ENCODE measurements around the gene MECP2.

Gene MECP2

GRCh38 chrX:154015581-154016264 is 81.8 kb downstream of the MECP2 start:
- TF ChIP-seq, protein P1, sequence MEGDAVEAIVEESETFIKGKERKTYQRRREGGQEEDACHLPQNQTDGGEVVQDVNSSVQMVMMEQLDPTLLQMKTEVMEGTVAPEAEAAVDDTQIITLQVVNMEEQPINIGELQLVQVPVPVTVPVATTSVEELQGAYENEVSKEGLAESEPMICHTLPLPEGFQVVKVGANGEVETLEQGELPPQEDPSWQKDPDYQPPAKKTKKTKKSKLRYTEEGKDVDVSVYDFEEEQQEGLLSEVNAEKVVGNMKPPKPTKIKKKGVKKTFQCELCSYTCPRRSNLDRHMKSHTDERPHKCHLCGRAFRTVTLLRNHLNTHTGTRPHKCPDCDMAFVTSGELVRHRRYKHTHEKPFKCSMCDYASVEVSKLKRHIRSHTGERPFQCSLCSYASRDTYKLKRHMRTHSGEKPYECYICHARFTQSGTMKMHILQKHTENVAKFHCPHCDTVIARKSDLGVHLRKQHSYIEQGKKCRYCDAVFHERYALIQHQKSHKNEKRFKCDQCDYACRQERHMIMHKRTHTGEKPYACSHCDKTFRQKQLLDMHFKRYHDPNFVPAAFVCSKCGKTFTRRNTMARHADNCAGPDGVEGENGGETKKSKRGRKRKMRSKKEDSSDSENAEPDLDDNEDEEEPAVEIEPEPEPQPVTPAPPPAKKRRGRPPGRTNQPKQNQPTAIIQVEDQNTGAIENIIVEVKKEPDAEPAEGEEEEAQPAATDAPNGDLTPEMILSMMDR (IDR thresholded peaks at IDR 0.05) = no peak
- TF ChIP-seq ZFX (IDR thresholded peaks at IDR 0.05; ENCODE audit: borderline replicate concordance) = no peak

DNA sequence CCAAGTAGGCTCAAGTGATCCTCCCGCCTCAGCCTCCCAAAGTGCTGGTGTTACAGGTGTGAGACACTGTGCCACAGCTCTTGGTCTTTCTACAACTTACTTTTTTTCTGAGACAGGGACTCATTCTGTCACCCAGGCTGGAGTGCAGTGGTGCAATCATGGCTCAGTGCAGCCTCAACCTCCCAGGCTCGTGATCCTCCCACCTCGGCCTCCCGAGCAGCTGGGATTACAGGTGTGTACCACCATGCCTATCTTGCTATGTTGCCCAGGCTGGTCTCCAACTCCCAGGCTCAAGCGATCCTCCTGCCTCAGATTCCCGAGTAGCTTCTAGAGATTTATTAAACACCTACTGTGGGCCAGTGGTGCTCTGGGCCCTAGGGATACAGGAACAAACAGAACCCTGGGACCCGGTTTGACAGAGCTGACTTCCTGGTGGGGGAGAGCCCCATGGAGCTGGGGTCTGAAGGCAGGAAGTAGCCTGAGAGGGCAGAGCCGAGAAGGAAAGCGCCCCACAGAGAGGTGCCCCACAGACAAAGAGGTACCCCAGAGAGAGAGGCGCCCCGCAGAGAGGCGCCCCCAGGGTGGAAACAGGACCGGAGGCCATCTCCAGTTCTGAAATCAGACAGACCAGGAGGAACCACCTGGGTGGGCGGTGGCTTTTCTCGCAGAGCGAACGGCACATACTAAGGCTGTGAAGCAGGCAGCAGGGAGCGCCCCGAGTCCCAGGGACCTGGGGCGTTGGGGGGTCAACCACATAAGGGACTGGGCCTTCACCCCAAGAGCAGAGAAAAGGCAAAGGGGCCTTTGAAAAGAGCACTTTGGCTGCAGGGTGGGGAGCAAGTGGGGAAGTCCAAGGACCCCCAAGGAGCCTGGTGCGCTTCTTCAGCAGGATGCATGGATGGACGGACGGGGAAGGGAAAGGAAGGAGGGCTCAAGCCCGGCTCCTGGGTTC is 82.8 kb downstream of the MECP2 start:
- no peak for TF ChIP-seq ZFX (IDR thresholded peaks at IDR 0.05; ENCODE audit: borderline replicate concordance)
- TF ChIP-seq, protein P1 (IDR thresholded peaks at IDR 0.05) = no peak

More at GRCh38 chrX:154015581-154016264, 81.8 kb downstream of the MECP2 start:
- H3K27ac ChIP-seq = no peak overlapping the region

GRCh38 chrX:154013614-154014360 is 83.7 kb downstream of the MECP2 start:
- no peak for TF ChIP-seq ZFX (IDR thresholded peaks at IDR 0.05; ENCODE audit: borderline replicate concordance)
- TF ChIP-seq, protein P1 (IDR thresholded peaks at IDR 0.05) = peak; percentile 85
- no peak overlapping the region for H3K27ac ChIP-seq

More for the DNA sequence above, 82.8 kb downstream of the MECP2 start:
- no peak overlapping the region for H3K27ac ChIP-seq

- H3K27ac ChIP-seq = no peak overlapping the region
- TF ChIP-seq, protein P1 (IDR thresholded peaks at IDR 0.05) = no peak
- TF ChIP-seq ZFX (IDR thresholded peaks at IDR 0.05; ENCODE audit: borderline replicate concordance) = no peak
Observed at GRCh38 chrX:154013001-154013421, 84.5 kb downstream of the MECP2 start.

DNA sequence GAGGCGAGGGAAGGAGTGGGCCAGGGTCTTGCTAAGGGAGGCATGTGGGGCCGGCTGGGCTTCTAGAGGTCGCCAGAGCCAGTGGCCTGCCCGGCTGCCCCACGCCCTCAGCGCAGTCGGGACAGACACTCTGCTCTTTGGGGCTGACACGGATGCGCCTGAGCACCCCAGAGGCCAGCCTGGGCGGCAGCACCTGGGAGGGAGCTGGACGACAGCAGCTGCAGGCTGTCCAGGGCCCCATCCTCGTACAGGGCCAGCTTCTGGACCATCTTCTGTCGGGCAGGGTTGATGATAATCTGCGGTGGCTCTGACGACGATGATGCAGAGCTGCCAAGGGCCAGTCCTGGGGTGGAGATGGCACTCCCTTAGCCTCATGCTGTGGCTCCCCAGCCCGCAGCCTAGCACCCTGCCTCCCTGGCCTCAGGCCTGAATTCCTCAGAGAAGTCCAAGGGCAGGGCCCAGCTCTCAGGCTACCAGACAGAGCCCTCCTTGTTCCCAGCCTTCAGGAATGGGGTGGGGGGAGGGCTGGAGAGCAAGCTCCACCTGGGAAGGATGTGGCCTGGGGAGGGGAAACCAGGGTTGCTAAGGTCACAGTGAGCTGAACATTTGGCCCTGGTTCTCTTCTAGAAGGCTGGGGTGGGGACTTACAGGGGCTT is 85.1 kb downstream of the MECP2 start:
- TF ChIP-seq, protein P1 (IDR thresholded peaks at IDR 0.05) = no peak
- TF ChIP-seq ZFX (IDR thresholded peaks at IDR 0.05; ENCODE audit: borderline replicate concordance) = no peak
- no peak overlapping the region for H3K27ac ChIP-seq

DNA sequence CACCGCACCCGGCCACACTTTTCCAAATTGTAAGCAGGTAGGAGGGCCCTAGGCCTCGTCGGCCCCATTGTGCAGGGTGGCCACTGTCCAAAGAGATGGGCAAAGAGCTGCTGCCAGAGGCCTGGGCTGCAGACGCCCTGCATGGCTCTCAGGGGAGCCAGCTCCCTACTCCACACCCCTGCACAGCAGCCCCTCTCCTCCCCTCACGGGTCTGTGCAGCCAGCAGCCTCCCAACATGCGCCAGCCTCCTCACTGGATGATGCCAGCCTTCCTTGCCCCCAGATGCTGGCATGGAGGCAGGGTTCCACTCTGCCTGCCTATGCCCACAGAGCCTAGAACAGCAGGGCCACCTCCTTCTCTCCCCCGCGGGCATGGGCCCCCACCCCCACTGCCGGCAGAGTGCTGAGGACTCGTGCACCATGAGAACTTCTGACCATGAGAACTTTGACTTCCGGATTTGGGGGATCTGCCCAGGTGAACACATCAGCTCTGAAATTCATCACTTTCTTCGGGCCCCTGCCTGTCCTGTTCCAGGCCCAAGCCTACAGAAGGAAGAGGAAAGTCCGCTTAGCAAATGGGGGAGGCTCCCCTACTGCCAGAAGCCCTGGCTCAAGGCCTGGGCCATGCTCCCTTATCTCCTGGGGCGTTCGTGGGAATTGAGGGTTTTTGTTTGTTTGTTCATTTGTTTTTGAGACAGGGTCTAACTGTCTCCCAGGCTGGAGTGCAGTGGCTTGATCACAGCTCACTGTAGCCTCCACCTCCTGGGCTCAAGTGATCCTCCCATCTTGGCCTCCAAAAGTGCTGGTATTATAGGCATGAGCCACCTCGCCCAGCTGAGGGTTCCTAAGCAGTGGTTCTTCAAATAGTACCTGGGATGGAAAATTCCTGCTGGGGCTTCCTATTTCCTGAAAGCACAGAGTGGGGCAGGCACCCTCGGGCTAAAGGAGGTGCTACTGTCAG is 85.9 kb downstream of the MECP2 start:
- H3K27ac ChIP-seq = no peak overlapping the region
- no peak for TF ChIP-seq ZFX (IDR thresholded peaks at IDR 0.05; ENCODE audit: borderline replicate concordance)

Measured in 22Rv1 (cell line).